Hippocampal formation (tissue), 2 donors: ENCODE measurements around the gene SLCO2B1.
A peak's percentile ranks its signal among the peaks of the same experiment; 100 is the strongest.

ENCODE experiments used
- DNase-seq, 2 donors: peaks; one replicate each; lab custom pipeline; 2025; lab: John Stamatoyannopoulos, UW

Gene SLCO2B1

DNA sequence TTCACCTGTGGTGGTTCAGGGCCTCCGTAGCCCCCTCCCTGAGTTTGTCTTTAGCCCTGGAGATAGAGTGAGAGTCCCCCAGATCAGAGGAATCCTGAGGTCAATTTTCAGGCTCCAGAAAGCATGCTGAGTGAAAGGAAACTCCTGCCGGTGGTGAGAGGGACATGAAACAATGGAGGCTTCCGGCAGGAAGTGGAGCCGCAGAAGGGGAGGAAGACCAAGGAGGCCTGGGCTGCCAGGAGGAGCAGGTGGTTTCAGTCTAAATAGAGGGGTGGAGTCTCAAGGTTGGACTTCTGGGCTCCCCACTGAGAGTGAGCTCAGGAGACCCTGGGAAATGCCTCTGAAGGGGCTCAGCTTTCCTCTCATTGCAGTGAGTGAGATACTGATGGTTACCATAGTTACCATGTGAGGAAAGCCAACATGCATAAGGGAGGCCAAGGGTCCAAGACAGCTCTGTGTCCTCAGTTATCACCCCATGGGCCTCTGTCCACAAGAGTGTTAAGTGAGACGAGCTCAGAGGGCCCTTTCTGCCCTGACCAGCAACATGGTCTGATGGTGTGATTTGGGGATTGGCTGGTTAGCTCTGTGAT is 10.7 kb downstream of the SLCO2B1 start:
- no peak for DNase-seq

DNA sequence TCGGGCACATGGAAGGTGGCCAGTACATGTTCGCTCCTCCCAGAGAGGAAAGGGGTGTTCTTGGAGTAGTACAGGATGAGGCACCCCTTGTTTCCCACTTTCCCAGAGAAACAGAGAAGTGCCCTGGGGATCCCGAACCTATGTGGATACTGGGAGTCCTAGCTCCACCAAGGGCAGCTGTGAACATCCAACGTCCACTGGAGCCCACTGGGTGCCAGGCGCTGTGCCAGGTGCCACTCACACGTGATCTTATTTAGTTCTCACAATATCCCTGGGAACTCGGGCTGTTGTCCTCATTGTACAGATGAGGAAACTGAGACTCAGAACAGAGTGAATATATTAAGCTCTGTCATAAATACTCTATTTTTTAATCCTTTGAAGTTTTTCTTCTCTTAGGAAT is 12.0 kb downstream of the SLCO2B1 start:
- DNase-seq: no peak

DNA sequence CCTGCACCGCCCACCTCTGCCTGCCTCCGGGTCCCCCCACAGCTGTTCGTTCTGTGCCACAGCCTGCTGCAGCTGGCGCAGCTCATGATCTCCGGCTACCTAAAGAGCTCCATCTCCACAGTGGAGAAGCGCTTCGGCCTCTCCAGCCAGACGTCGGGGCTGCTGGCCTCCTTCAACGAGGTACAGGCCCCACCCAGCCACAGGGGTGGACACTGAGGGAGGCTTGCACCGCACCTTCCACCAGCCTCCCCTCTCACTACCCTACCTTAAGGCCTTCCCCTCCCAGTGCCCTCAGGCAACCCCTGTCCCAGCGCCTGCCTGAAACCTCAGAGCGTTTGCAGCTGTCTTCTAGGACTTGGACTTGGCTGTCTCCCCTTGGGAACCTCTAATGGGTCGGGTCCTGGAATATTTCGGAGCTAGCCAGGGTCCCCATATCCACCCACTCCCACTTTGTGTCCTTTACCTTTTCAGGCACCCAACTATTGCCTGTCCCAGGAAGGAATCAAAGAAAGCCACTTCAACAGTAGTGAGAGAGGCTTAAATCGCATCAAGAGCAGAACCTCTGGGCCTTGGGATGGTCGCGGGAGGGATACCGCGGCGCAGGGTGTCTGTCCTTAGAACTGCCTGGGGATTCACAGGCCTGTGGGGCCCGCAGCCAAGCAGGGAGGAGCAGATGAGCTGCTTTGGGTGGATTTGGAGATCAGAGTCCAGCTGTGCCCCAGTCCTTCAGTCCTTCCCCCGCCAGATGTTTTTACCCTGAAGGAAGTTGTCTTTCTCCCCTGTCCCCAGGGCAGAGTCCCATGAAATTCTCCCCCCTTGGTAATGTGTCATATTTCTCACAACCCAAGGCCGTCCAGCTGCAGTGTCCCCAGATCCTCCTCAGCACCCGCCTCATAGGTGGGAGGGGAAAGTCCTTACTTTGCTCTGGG is 13.3 kb downstream of the SLCO2B1 start:
- DNase-seq: no peak

DNA sequence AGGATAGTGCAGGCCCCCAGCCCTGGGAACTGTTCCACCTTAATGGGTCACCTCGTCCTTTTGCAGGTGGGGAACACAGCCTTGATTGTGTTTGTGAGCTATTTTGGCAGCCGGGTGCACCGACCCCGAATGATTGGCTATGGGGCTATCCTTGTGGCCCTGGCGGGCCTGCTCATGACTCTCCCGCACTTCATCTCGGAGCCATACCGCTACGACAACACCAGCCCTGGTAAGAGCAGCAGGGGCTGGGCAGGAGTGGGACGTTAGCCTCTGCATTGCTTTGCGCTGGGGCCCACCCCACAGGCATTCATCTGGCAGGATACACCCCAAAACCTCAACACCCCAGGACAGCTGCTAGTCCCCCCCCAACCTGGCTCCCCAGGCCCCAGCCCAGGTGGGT is 14.8 kb downstream of the SLCO2B1 start:
- DNase-seq: no peak

DNA sequence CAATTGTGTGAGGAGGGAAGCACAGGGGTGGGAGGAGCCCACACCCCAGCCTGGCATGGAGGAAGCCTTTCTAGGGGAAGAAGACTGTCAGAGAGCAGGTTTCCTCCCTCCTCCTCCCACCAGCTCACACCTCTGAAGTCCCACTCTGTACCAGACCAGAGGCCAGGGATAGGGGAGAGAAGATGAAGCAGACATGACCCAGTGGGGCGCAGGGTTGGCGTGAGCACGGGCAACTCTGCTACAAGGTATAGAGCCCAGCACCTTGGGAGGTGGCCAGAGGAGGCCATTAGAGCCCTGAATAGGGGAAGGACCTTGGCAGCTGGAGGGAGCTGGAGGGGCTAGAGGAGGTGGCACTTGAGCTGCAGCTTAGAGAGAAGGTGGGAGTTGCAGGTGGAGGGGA is 15.9 kb downstream of the SLCO2B1 start:
- no peak for DNase-seq

DNA sequence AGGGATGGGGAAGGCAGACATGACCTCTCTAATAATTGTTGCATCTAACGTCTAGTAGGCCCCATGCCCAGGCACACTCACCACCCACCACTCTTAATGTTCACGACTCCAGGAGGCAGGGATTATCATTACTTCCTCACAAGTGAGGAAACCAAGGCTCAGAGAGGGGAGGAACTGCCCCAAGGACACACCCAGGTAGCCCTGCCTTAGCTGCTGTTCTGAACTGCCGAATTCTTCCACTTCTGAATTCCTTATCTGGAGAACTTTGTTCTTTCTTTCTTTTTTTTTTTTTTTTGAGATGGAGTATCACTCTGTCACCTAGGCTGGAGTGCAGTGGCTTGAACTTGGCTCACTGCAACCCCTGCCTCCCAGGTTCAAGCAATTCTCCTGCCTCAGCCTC is 16.7 kb downstream of the SLCO2B1 start:
- no peak for DNase-seq

DNA sequence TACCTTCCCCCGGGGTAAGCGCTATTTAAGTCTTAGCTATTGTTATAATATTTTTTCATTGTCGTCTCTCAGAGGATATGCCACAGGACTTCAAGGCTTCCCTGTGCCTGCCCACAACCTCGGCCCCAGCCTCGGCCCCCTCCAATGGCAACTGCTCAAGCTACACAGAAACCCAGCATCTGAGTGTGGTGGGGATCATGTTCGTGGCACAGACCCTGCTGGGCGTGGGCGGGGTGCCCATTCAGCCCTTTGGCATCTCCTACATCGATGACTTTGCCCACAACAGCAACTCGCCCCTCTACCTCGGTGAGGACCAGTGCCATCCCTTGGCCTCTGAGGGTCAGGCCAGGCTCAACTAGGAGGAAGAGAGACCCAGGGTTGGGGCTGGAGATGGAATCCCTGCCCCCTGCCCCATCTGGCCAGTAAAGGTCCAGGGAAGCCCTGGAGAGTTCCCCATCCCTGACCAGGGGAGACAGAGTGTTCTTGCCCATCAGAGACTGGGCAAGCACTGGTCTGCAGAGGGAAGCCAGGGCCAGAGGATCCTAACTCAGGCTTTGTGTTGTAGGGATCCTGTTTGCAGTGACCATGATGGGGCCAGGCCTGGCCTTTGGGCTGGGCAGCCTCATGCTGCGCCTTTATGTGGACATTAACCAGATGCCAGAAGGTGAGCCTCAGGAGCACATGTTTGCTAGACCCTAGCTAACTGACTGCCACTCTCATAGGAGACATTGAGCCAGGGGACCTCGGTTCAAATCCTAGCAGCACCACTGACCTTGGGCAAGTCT is 18.4 kb downstream of the SLCO2B1 start:
- DNase-seq: no peak

DNA sequence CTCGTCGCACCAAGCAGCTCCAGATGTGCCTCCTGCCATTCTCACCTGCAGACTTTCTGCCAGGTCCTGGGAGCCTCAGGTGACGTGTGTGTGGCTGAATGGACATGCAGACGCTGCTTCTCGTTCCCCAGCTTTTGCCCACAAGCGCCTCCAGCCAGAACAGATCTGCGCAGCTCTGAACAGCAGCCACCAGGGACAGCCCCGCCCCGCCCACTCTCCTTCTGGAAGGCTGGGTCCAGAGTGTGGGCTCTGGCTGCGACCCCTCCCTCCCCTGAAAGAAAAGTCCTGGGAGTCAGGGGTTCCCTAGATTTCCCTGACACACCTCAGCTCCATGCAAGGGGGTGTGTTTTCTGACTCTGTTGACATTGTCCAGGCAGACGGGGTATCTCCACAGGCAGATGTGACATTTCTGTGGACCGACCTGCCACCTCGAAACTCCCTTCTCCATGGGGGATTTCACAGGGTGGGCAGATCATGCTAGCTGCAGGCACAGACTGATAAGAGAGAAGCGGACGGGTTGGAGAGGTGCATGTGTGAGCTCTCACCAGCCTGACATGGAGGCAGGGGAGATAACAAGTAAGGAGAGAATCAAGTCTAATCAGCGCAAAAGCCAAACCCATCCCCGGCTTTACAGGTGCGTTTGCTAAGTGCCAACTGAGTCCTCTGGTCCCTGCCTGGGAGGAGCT is 19.8 kb downstream of the SLCO2B1 start:
- no peak for DNase-seq

DNA sequence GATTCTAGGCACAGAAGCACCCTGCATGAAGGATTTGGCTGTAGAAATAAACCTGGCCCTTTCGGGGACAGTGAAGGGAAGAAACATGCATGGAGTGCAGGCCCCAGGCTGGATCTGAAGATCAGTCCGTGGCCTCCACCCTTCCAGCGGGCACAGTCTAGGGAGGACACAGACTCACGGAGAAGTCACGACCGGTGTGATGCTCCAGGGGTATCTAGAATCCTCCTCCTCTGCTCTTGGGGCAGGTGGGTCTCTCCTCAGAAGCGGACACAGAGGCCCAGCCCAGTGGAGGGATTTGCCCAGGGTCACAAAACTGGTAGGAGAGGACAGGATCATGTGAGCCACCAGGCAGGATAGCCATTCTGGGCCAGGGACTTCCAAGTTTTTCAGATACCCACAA is 22.4 kb downstream of the SLCO2B1 start:
- no peak for DNase-seq

DNA sequence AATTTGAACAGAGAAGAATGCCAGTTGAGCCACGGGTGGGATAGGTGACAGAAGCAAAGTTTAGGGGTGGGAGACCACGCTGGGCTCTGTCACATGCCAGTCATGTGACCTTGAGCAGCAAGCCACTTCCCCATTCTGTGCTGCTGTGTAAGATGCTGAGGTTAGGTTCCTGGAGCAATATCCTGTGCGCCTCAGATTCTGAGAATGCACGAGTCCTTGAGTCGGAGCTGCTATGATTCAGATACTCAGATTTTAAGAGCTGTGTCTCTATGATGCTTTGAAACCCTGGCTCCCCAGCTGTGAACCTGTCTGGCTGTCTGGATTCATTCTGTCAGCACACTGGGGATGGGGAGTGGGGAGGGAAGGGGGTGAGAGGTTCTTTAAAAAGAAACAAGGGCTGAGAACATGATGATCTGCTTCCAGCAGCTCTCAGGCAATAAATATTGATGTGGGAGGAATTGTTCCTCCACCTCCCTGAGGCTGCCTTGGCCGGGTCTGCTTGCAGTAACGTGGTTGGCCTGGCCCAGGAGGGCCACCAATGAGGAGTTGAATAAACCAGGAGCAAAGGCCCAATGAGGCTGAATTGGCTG is 24.0 kb downstream of the SLCO2B1 start:
- DNase-seq: peak in 1 of 2 donors; percentile 23

DNA sequence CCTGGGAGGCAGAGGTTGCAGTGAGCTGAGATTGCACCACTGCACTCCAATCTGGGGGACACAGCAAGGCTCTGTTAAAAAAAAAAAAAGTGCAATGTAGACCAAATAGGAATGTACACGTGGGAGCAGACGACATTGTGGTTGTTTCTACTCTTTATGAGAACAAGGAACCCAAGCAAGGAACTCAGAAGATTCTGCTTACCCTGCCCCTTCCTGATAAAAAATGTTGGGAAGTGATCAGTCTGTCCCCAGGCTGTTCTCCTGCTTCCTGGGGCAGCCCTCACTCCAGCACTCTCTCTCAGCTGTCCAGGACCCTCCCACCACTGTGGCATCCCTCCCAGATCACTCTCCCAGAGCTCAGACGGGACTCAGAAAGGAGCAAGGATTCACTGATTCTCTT is 31.8 kb downstream of the SLCO2B1 start:
- DNase-seq: peak in 1 of 2 donors; percentile 5

DNA sequence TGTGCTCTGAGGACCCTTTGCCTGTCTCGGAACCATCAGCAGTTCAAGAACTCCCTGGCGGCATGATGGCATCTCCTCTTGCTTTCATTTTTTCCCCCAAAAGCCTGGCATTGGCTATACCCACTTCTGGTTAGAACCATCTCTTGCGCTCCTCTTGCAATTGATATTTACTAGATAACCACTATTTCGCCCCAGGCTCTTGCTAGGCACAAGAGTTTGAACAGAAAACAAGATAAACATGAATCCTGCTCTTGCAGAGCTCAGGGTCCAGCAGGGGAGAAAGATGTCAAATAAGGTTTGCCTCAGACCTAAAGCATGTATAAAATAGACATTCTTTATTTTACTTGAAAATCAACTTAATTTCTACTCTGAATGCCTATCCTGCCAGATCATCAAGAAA is 33.1 kb downstream of the SLCO2B1 start:
- no peak for DNase-seq

DNA sequence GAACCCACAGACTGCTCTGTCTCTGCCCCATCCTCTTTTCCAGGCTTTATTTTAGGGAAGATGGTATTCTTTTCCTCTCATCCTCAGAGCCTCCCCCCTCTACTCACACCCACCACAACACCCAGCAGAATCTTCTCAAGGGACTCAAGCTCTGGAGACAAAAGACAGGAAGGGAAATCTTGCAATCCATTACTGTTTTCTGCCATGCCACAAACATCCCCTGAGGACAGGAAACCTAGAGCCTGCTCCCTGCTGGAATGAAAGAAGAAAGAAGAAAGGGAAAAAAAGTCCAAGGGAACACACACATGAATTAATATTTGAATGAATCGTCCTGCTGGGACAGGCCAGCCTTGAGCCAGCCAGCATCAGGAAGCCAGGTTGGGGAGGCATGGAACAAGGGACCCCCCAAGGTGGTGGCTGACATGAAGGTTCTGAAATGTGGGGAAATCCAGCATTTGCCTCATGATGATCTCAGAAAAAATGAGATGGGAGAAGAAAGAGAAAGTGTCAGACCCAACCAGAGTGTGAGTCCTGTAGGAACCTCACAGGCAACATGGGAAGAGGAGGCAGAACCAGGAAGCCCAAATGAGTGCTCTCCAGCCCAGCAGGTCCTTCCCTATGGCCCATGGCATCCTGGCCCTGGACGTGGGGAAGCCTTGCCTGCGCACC is 34.0 kb downstream of the SLCO2B1 start:
- no peak for DNase-seq

DNA sequence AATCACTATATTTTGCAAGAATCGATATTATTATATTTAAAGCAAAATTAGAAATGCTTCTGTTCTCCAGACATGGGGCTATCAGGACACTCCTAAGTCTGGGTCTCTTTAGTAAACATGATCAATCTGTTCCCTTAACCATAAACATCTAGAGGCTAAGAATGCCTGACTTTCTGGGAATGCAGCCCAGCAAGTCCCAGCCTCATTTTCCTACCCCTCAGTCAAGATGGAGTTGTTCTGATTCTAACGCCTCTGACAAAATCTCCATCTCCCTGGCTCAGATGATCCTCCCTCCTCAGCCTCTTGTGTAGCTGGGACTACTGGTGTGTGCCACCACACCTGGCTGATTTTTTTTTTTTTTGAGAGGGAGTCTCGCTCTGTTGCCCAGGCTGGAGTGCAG is 35.0 kb downstream of the SLCO2B1 start:
- DNase-seq: no peak

DNA sequence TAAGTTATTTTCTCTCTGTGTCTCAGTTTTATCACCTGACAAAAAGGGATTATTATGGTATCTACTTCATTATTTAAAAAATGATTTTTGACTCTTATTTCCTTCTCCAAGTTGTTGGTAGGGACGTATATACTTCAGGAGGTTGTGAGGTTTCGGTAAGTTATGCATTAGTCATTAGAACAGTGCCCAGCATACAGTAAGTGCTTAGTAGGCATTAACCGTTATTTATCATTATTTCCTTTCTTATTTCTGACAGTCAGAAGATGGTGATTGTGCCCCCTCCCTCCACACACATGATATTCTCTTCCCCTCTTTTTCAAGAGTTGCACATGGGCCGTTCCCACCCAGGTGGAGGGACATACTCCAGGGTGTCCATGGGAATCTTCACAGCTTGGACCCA is 36.1 kb downstream of the SLCO2B1 start:
- no peak for DNase-seq

DNA sequence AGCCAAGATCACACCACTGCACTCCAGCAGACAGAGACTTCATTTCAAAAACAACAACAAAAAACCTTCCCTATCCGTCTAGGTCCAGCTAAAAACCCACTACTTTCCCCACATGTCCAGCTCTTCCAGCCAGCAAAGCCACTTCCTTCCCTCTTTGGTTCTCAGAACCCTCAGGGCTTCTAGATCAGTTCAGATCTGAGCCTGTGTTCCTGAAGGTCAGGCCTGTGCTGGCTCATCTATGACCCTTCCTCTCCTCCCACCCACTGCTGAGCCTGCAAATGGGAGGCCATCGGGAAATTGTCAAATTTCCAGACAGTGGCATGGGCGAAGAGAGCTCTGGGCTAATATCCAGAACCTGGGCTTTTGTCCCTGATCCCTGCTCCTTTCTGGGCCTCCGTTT is 37.8 kb downstream of the SLCO2B1 start:
- DNase-seq: peak in 1 of 2 donors; percentile 6

DNA sequence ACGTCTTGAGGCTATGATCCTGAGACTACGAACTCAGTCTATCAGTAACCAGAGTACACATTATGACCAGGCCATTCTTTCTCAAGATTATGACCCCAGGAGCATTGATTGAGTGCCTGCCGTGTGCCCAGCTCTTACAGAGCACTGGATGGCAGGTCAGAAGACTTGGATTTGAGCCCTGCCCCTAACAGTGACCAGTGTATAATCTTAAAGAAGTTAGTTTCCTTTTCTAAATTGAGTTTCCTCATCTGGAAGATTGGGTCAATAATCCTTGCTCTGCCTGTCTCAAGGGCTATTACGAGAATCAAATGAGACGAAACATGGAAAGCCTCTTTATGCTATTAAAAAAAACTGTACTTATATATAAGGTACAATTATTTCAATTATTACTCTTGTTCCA is 38.2 kb downstream of the SLCO2B1 start:
- no peak for DNase-seq

DNA sequence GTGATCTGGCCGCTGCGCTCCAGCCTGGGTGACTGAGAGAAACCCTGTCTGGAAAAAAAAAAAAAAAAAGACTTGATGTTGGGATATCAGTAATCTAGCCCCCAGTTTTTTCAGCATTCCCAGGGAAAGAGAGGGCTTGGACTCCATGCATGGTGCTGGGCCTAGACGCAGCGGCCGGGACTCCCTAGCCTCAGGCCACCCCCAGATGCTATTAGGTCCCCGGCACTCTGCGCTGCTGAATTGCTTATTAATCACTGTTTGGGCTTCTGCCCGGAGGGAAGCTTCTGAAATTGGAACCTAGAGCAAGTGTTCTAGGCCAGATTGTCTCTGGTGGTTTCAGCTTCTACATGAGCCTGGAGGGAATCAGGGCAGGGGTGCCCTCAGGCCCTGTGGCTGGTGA is 39.0 kb downstream of the SLCO2B1 start:
- DNase-seq: no peak

DNA sequence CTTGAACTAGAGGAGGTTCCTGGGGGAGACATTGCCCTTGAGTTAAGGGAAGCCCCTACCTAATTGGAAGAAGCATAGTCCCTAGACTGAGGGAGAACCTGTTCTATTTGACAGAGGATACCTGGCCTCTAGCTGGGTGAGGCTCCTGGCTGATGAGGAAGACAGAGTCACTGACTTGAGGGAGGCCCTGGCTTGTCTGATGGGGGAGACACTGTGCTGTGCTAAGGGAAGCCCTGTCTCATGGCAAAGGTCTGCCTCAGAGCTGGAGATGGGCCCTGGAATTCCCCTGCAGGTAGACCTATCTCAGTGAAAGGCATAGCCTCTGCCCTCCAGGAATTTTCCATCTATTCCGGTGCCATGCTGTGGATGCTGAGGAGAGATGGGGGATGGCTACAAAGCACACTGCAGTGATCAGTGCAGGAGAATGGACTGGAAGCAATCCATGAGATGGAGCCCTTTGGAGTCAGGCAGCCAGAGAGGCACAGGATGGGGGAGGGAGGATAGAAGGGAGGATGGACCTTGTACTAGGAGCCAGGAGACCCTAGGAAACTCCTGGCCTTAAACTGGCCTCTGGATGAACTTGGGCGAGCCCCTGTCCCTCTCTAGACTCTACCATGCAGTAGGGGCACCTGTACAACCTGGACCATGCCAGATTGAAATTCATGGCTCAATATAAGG is 39.9 kb downstream of the SLCO2B1 start:
- no peak for DNase-seq

DNA sequence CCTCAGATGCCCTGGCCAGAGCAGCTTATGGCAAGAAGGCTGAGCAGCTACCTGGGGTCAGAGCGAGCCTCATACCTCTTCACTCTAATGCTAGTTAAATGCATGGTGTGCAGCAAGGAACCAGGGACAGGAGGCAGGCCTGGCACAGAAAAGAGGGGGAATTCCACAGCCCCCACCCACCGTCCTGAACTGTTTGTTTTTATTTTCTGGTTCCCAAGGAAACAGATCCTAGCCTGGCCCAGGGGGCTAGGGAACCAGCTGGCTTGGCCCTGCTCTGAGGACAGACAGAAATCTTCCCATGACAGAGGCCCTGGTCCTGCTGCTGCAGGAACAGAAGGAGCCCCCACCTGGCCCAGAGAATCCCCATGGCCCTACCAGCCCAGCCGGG is 40.4 kb downstream of the SLCO2B1 start:
- DNase-seq: no peak

DNA sequence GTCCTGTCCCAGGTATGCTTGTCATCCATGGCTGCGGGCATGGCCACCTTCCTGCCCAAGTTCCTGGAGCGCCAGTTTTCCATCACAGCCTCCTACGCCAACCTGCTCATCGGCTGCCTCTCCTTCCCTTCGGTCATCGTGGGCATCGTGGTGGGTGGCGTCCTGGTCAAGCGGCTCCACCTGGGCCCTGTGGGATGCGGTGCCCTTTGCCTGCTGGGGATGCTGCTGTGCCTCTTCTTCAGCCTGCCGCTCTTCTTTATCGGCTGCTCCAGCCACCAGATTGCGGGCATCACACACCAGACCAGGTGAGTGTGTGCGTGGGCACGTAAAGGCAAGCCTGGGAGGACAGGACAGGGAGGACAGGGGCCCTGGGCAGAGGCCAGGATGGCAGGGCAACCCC is 42.4 kb downstream of the SLCO2B1 start:
- no peak for DNase-seq
